ENCODE results near the gene ZNF644.

DNA sequence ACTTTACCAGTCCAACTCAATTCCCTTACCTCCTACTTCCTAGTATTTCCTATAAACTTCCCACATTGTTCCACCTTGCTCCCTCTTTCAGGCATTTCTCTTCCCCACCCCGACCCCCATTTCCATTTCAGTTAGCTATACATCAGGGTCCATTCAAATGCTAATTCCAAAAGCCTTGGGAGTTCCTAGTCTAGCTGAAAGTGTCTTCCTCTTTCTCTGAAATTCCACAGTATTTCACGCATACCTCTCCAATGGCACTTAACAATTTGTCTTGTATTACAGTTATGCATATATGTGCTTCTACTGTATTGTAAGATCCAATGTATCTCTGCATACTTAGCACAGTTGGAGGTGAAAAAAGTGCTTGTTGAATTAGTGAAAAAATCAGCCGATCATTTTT lies 94.9 kb downstream of the ZNF644 start:
- TF ChIP-seq, protein P1, sequence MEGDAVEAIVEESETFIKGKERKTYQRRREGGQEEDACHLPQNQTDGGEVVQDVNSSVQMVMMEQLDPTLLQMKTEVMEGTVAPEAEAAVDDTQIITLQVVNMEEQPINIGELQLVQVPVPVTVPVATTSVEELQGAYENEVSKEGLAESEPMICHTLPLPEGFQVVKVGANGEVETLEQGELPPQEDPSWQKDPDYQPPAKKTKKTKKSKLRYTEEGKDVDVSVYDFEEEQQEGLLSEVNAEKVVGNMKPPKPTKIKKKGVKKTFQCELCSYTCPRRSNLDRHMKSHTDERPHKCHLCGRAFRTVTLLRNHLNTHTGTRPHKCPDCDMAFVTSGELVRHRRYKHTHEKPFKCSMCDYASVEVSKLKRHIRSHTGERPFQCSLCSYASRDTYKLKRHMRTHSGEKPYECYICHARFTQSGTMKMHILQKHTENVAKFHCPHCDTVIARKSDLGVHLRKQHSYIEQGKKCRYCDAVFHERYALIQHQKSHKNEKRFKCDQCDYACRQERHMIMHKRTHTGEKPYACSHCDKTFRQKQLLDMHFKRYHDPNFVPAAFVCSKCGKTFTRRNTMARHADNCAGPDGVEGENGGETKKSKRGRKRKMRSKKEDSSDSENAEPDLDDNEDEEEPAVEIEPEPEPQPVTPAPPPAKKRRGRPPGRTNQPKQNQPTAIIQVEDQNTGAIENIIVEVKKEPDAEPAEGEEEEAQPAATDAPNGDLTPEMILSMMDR (IDR thresholded peaks at IDR 0.05) = no peak
- no peak for TF ChIP-seq ZFX (IDR thresholded peaks at IDR 0.05; ENCODE audit: borderline replicate concordance)

All from 22Rv1 (cell line).